ENCODE measurements around the gene HIVEP3.

DNA sequence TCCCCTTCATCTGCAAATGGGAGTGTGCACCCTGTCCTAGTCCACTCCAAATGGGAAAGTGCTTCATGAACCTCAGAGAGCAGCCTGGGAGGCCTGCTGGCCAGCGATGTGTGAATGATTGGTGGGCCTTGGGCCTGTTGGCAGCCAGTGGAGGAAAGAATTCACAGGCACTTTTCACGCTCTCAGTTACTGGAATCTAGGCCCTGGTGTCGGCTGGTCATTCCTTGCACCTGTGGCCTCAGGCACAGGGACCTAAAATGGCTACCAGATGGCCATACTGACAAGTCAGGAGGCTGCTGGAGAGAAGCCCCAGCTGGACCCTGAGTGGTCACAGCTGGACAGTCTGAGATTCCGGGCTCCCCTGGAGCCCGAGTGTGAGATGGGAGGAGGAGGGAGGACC is 415.8 kb downstream of the HIVEP3 start:
- TF ChIP-seq, protein P1, sequence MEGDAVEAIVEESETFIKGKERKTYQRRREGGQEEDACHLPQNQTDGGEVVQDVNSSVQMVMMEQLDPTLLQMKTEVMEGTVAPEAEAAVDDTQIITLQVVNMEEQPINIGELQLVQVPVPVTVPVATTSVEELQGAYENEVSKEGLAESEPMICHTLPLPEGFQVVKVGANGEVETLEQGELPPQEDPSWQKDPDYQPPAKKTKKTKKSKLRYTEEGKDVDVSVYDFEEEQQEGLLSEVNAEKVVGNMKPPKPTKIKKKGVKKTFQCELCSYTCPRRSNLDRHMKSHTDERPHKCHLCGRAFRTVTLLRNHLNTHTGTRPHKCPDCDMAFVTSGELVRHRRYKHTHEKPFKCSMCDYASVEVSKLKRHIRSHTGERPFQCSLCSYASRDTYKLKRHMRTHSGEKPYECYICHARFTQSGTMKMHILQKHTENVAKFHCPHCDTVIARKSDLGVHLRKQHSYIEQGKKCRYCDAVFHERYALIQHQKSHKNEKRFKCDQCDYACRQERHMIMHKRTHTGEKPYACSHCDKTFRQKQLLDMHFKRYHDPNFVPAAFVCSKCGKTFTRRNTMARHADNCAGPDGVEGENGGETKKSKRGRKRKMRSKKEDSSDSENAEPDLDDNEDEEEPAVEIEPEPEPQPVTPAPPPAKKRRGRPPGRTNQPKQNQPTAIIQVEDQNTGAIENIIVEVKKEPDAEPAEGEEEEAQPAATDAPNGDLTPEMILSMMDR (IDR thresholded peaks at IDR 0.05): no peak
- TF ChIP-seq EZH2 (IDR thresholded peaks at IDR 0.05; ENCODE audit: borderline replicate concordance, insufficient read depth, low read depth, low read length, poor library complexity, severe bottlenecking): no peak
